ENCODE results near the gene JMJD6. TPM values are rescaled to one million over a fixed set of nuclear protein-coding genes. Genes with fewer than 3 reads are reported as not detected.

Gene JMJD6
- polyA plus RNA-seq, 4 donors: 18.9 to 24.1 (median 21.3) TPM

- no peak for DNase-seq (ENCODE audit: low read depth in 4 of 4, low spot score in 3 of 4)
These were observed 43.2 kb downstream of the JMJD6 start for GRCh38 chr17:76683011-76683755.

GRCh38 chr17:76682296-76682695 is 44.1 kb downstream of the JMJD6 start:
- DNase-seq (ENCODE audit: low read depth in 4 of 4, low spot score in 3 of 4): no peak

GRCh38 chr17:76681222-76682137 is 44.9 kb downstream of the JMJD6 start:
- DNase-seq (ENCODE audit: low read depth in 4 of 4, low spot score in 3 of 4): peak in 1 of 4 donors; percentile 73

- DNase-seq (ENCODE audit: low read depth in 4 of 4, low spot score in 3 of 4): no peak
These were observed 47.2 kb downstream of the JMJD6 start for GRCh38 chr17:76679239-76679638.

- no peak for DNase-seq (ENCODE audit: low read depth in 4 of 4, low spot score in 3 of 4)
These were observed 48.1 kb downstream of the JMJD6 start for GRCh38 chr17:76678330-76678729.

- no peak for DNase-seq (ENCODE audit: low read depth in 4 of 4, low spot score in 3 of 4)
These were observed 49.0 kb downstream of the JMJD6 start for GRCh38 chr17:76677406-76677805.

- no peak for DNase-seq (ENCODE audit: low read depth in 4 of 4, low spot score in 3 of 4)
These were observed 49.8 kb downstream of the JMJD6 start for GRCh38 chr17:76676629-76677028.

- DNase-seq (ENCODE audit: low read depth in 4 of 4, low spot score in 3 of 4): no peak
These were observed 50.8 kb downstream of the JMJD6 start for GRCh38 chr17:76675648-76676047.

- DNase-seq (ENCODE audit: low read depth in 4 of 4, low spot score in 3 of 4): no peak
These were observed 51.8 kb downstream of the JMJD6 start for GRCh38 chr17:76674600-76674999.

- no peak for DNase-seq (ENCODE audit: low read depth in 4 of 4, low spot score in 3 of 4)
These were observed 52.7 kb downstream of the JMJD6 start for GRCh38 chr17:76673729-76674128.

GRCh38 chr17:76672892-76673291 is 53.5 kb downstream of the JMJD6 start:
- no peak for DNase-seq (ENCODE audit: low read depth in 4 of 4, low spot score in 3 of 4)

- no peak for DNase-seq (ENCODE audit: low read depth in 4 of 4, low spot score in 3 of 4)
These were observed 54.0 kb downstream of the JMJD6 start for GRCh38 chr17:76672270-76672851.

GRCh38 chr17:76671912-76672262 is 54.5 kb downstream of the JMJD6 start:
- DNase-seq (ENCODE audit: low read depth in 4 of 4, low spot score in 3 of 4): no peak

GRCh38 chr17:76671123-76671911 is 55.1 kb downstream of the JMJD6 start:
- peak; percentile 99 to 100 (median 100) for DNase-seq (ENCODE audit: low read depth in 4 of 4, low spot score in 3 of 4)

GRCh38 chr17:76670718-76671122 is 55.7 kb downstream of the JMJD6 start:
- no peak for DNase-seq (ENCODE audit: low read depth in 4 of 4, low spot score in 3 of 4)

GRCh38 chr17:76670020-76670717 is 56.2 kb downstream of the JMJD6 start:
- DNase-seq (ENCODE audit: low read depth in 4 of 4, low spot score in 3 of 4): no peak

All from right renal pelvis (tissue), 4 donors.